ENCODE measurements around the gene CHRM1. TPM values are rescaled to one million over a fixed set of nuclear protein-coding genes. Genes with fewer than 3 reads are reported as not detected.
A peak's percentile ranks its signal among the peaks of the same experiment; 100 is the strongest.

Gene CHRM1
- total RNA-seq, 1 experiment from 2014 or later, result not detected

GRCh38 chr11:62957147-62957546, 36.0 kb upstream of the CHRM1 start:
- Histone ChIP-seq H3K23me2 (ENCODE audit: insufficient read length, low read depth, low read length, poor library complexity, severe bottlenecking) (no peaks in the 10 kb centered on the region), H2BK5ac (ENCODE audit: insufficient read length, low read length) (no peak overlapping the region), H3K4me1 (ENCODE audit: insufficient read depth, low read length) (no peaks in the 10 kb centered on the region), H3K9ac (ENCODE audit: extremely low read depth, insufficient read length, low read length) (no peak overlapping the region), H3T11ph (ENCODE audit: low read length) (no peak overlapping the region), H2BK20ac (ENCODE audit: low read depth, low read length, poor library complexity, severe bottlenecking) (no peak overlapping the region), H4K5ac (ENCODE audit: insufficient read length, low read depth, low read length) (no peak overlapping the region), H3K4me2 (ENCODE audit: insufficient read depth, insufficient read length, low read length) (no peak overlapping the region), H2BK120ac (ENCODE audit: low read depth, low read length, poor library complexity, severe bottlenecking) (no peak overlapping the region), H3K79me2 (ENCODE audit: insufficient read depth, low read length) (no peaks in the 10 kb centered on the region), H3K56ac (ENCODE audit: insufficient read length, low read depth, low read length) (no peak overlapping the region), H4K8ac (replicated peaks; ENCODE audit: insufficient read length, low read depth, low read length) (no peak overlapping the region), H4K20me1 (ENCODE audit: control insufficient read depth, insufficient read depth, insufficient read length) (no peaks in the 10 kb centered on the region), H3K23ac (ENCODE audit: insufficient read length, low read depth, low read length) (no peak overlapping the region), H4K91ac (ENCODE audit: insufficient read length, low read depth, low read length) (no peak overlapping the region), H3K27ac (ENCODE audit: insufficient read length, low read depth, low read length) (no peak overlapping the region), H2AFZ (ENCODE audit: low read length) (no peak overlapping the region), H3K9me3 (ENCODE audit: control insufficient read depth, low read depth, low read length) (no peaks in the 10 kb centered on the region), H3K79me1 (ENCODE audit: insufficient read depth, low read depth, low read length, poor library complexity, severe bottlenecking) (no peaks in the 10 kb centered on the region), H3K27me3 (ENCODE audit: insufficient read depth, low read length) (no peaks in the 10 kb centered on the region), H2AK5ac (ENCODE audit: insufficient read length, low read length) (no peak overlapping the region), H3K18ac (ENCODE audit: insufficient read length, low read depth, low read length) (no peak overlapping the region), H3K4ac (ENCODE audit: low read depth, low read length) (no peak overlapping the region), H3K14ac (ENCODE audit: insufficient read depth, low read length) (no peak overlapping the region), H2BK15ac (ENCODE audit: low read depth, low read length) (no peak overlapping the region), H2BK12ac (ENCODE audit: insufficient read length, low read depth, low read length) (no peak overlapping the region)
- no peaks in the 10 kb centered on the region; a peak in 1 of 5 replicates for H3K9me3 Mint-ChIP-seq
- WGBS (ENCODE audit: extremely low coverage, insufficient read length, low lambda C conversion rate), result no CpG with 5 or more reads among the region's 2 CpGs
- no peak for DNase-seq
- H3K27ac Mint-ChIP-seq, result peak overlapping the region in 1 of 3 experiments; percentile 57; a peak in 1 of 7 replicates
- peaks cover 4% of the 10 kb centered on the region for H3K27me3 Mint-ChIP-seq (ENCODE audit: low read depth)
- H3K36me3 Mint-ChIP-seq (ENCODE audit: insufficient read depth in 1 of 3, low read depth in 3 of 3), result no peaks in the 10 kb centered on the region
- H3K4me3 Mint-ChIP-seq, result no peak overlapping the region
- TF ChIP-seq CTCF (conservative IDR thresholded peaks at IDR 0.05), result no peak
- H3K4me1 Mint-ChIP-seq, result peaks cover 8 to 14% of the 10 kb centered on the region in 2 experiments
